ENCODE measurements around the gene BPIFB4. TPM values are rescaled to one million over a fixed set of nuclear protein-coding genes. Genes with fewer than 3 reads are reported as not detected.
A peak's percentile ranks its signal among the peaks of the same experiment; 100 is the strongest.
"Not testable (repeated sequence)": the region's sequence is repeated elsewhere in the genome, so short reads cannot be mapped to it uniquely, and the experiment has no call there.

The BPIFB4 gene
- total and polyA plus RNA-seq, 11 donors, result not detected

- intact Hi-C loops (cut with DNase I), result loop anchor here in 7 of 10 donors (1.0 to 10.0 kb wide), 8 partner anchors 188 to 308 kb away; no protein-coding TSS in a partner anchor
Observed at GRCh38 chr20:33095249-33095648, 15.8 kb downstream of the BPIFB4 start.

GRCh38 chr20:33095902-33096584, 16.6 kb downstream of the BPIFB4 start:
- peak; percentile 51 to 85 (median 78) for ATAC-seq
- intact Hi-C loops (cut with DNase I), result loop anchor here (1.0 to 10.0 kb wide), 9 partner anchors 189 to 309 kb away; no protein-coding TSS in a partner anchor
- DNase-seq, result peak in 2 of 5 donors; percentile 22 to 27
- not testable (repeated sequence) for H3K27me3 ChIP-seq, H3K36me3 ChIP-seq, H3K9me3 ChIP-seq, H3K27ac ChIP-seq, H3K4me1 ChIP-seq, H3K4me3 ChIP-seq
- peak; percentile 44 to 72 (median 64) for TF ChIP-seq CTCF (IDR thresholded peaks at IDR 0.05)
- WGBS, 4 donors, result 35 to 47% (median 37%) methylated on average over 6 of the region's 6 CpGs

More at GRCh38 chr20:33095249-33095648, 15.8 kb downstream of the BPIFB4 start:
- Histone ChIP-seq H3K36me3 (no peaks in the 10 kb centered on the region), H3K4me1 (no peaks in the 10 kb centered on the region), H3K27me3 (no peaks in the 10 kb centered on the region), H3K9me3 (no peaks in the 10 kb centered on the region), H3K27ac (no peak overlapping the region), H3K4me3 (no peak overlapping the region)
- 88 to 93% (median 91%) methylated on average over 4 to 5 of the region's 5 CpGs for WGBS, 4 donors
- ATAC-seq (no peak), DNase-seq (no peak)
- no peak for TF ChIP-seq POLR2A (IDR thresholded peaks at IDR 0.05)
- no peak for TF ChIP-seq CTCF (IDR thresholded peaks at IDR 0.05)

- ATAC-seq (no peak), DNase-seq (no peak)
- H3K4me3 ChIP-seq, result no peak overlapping the region
- H3K27me3 ChIP-seq, result no peaks in the 10 kb centered on the region
- H3K27ac ChIP-seq, result no peak overlapping the region
- intact Hi-C loops (cut with DNase I), result loop anchor here (2.0 to 10.0 kb wide), 8 partner anchors 190 to 310 kb away; no protein-coding TSS in a partner anchor
- 37 to 63% (median 52%) methylated on average over 3 to 4 of the region's 4 CpGs for WGBS, 4 donors
- no peaks in the 10 kb centered on the region for H3K4me1 ChIP-seq
- TF ChIP-seq CTCF (IDR thresholded peaks at IDR 0.05) (no peak), POLR2A (IDR thresholded peaks at IDR 0.05) (no peak)
- H3K9me3 ChIP-seq, result no peaks in the 10 kb centered on the region
- no peaks in the 10 kb centered on the region for H3K36me3 ChIP-seq
Observed at GRCh38 chr20:33097001-33097400, 17.6 kb downstream of the BPIFB4 start.

GRCh38 chr20:33099843-33100538, 20.5 kb downstream of the BPIFB4 start:
- intact Hi-C loops (cut with DNase I), result loop anchor here in 7 of 10 donors (5.0 to 10.0 kb wide), 6 partner anchors 193 to 313 kb away; no protein-coding TSS in a partner anchor

More at GRCh38 chr20:33099843-33100538, 20.5 kb downstream of the BPIFB4 start:
- ATAC-seq (no peak), DNase-seq (no peak)
- H3K4me3 ChIP-seq, result no peak overlapping the region
- H3K36me3 ChIP-seq, result no peaks in the 10 kb centered on the region
- 63 to 69% (median 65%) methylated on average over 10 of the region's 10 CpGs for WGBS, 4 donors
- no peaks in the 10 kb centered on the region for H3K9me3 ChIP-seq
- no peaks in the 10 kb centered on the region for H3K4me1 ChIP-seq
- no peak overlapping the region for H3K27ac ChIP-seq
- peaks cover 0 to 19% (median 0%) of the 10 kb centered on the region in 9 donors for H3K27me3 ChIP-seq
- no peak for TF ChIP-seq POLR2A (IDR thresholded peaks at IDR 0.05)
- TF ChIP-seq CTCF (IDR thresholded peaks at IDR 0.05), result no peak

Measured in heart left ventricle (tissue), 16 donors.